ENCODE data around the gene MRPL11. TPM values are rescaled to one million over a fixed set of nuclear protein-coding genes. Genes with fewer than 3 reads are reported as not detected.

Gene MRPL11
- total RNA-seq, 1 donor from 2014 or later = 96.1 TPM

DNA sequence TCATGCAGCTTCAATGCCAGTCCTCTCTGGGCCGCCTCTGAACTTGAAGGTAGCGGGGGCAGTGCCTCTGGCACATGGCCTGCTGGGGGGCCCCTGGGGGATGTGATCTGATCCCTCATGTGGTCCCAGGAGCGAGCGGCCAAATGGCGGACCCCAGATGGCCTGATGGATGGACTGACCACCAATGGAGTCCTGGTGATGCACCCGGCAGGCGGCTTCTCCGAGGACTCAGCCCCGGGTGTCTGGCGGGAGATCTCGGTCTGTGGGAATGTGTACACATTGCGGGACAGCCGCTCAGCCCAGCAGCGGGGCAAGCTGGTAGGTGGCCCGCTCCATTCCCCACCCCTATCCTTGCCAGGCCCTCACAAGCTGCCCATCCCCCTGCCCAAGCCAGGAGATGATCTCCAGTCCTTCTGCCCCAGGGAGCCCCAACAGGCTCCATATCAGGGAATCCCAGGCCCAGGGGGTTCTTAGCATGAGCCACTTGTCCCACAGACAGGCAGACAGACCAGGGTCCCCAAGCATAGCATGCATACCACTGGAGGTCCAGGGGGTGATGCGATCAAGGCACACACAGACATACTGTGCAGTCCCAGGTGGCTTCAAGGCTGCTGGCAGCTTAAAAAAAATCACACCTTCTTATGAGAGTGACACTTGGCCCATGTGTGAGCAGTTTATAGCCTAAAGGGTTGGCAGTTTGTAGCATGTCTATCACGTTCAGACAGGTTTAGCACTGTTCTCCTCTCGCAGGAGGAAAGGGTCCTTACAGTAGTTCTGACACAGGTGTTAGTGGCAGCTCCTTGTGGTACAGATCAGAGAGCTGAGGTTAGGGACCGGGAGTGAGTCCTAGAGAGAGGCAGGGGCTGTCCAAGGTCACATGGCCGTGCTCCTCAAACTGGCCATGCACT, 35.2 kb upstream of the MRPL11 start:
- intact Hi-C loops (cut with micrococcal nuclease) = no loop called here
- no peak for DNase-seq (ENCODE audit: low spot score)
- H3K27ac Mint-ChIP-seq = no peak overlapping the region
- no peaks in the 10 kb centered on the region for H3K27me3 Mint-ChIP-seq (ENCODE audit: low read depth)
- no peak overlapping the region for H3K4me3 Mint-ChIP-seq (ENCODE audit: low read depth)
- peaks cover 14% of the 10 kb centered on the region for H3K36me3 Mint-ChIP-seq (ENCODE audit: low read depth)
- H3K9me3 Mint-ChIP-seq = no peaks in the 10 kb centered on the region
- peaks cover 4% of the 10 kb centered on the region for H3K4me1 Mint-ChIP-seq (ENCODE audit: low read depth)

DNA sequence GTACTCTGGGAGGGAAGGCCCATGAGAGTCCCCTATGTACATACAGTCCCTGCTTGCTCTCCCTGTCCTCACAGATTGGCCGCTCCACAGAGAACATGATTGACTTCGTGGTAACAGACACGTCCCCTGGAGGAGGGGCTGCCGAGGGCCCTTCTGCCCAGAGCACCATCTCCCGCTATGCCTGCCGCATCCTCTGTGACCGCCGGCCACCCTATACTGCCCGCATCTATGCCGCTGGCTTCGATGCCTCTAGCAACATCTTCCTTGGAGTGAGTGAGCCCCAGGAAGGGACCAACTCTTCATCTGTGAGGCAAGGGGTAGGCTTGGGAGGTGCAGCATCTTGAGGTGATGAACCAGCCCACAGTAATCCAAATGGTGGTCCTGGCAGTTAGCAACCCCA, 34.5 kb upstream of the MRPL11 start:
- no peaks in the 10 kb centered on the region for H3K9me3 Mint-ChIP-seq
- DNase-seq (ENCODE audit: low spot score) = no peak
- intact Hi-C loops (cut with micrococcal nuclease) = no loop called here
- H3K27me3 Mint-ChIP-seq (ENCODE audit: low read depth) = no peaks in the 10 kb centered on the region
- peaks cover 5% of the 10 kb centered on the region for H3K4me1 Mint-ChIP-seq (ENCODE audit: low read depth)
- no peak overlapping the region for H3K4me3 Mint-ChIP-seq (ENCODE audit: low read depth)
- peaks cover 10% of the 10 kb centered on the region for H3K36me3 Mint-ChIP-seq (ENCODE audit: low read depth)
- H3K27ac Mint-ChIP-seq = no peak overlapping the region

DNA sequence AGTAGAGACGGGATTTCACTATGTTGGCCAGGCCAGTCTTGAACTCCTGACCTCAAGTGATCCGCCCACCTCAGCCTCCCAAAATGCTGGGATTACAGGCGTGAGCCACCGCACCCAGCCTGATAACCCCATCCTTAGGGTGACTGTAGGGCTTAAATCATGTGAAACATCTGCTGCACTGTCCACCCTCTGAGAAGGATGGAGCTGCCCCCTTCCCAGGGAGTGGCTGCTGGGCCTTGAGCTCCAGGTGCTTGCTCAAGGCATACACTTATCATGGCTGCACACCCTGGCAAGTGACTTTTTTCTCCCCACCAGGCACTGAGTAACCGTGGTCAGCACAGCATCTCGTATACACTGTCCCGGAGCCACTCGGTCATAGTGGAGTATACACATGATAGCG, 33.4 kb upstream of the MRPL11 start:
- intact Hi-C loops (cut with micrococcal nuclease) = no loop called here
- Mint-ChIP-seq H3K27me3 (ENCODE audit: low read depth) (no peaks in the 10 kb centered on the region), H3K36me3 (ENCODE audit: low read depth) (peaks cover 10% of the 10 kb centered on the region), H3K27ac (no peak overlapping the region), H3K9me3 (no peaks in the 10 kb centered on the region), H3K4me3 (ENCODE audit: low read depth) (no peak overlapping the region), H3K4me1 (ENCODE audit: low read depth) (peaks cover 11% of the 10 kb centered on the region)
- DNase-seq (ENCODE audit: low spot score) = no peak

DNA sequence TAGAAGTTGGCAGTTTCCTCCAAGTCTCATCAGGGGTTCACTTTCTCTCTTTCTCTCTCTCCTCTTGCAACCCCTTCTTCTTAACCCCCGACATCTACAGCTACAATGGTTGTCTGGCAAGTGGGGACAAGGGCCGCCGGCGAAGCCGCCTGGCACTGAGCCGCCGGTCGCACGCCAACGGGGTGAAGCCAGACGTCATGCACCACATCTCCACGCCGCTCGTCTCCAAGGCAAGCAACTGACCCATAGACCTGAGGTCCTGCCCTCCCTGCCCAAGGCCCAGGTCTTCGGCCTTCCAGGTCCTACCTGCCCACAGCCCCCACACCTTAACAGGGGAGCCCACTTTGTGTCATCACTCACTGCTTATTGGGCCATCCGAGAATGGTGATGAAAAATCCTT, 32.5 kb upstream of the MRPL11 start:
- no peaks in the 10 kb centered on the region for H3K27me3 Mint-ChIP-seq (ENCODE audit: low read depth)
- H3K4me3 Mint-ChIP-seq (ENCODE audit: low read depth) = no peak overlapping the region
- peaks cover 13% of the 10 kb centered on the region for H3K4me1 Mint-ChIP-seq (ENCODE audit: low read depth)
- intact Hi-C loops (cut with micrococcal nuclease) = no loop called here
- H3K27ac Mint-ChIP-seq = no peak overlapping the region
- H3K36me3 Mint-ChIP-seq (ENCODE audit: low read depth) = peaks cover 10% of the 10 kb centered on the region
- H3K9me3 Mint-ChIP-seq = no peaks in the 10 kb centered on the region
- DNase-seq (ENCODE audit: low spot score) = no peak

DNA sequence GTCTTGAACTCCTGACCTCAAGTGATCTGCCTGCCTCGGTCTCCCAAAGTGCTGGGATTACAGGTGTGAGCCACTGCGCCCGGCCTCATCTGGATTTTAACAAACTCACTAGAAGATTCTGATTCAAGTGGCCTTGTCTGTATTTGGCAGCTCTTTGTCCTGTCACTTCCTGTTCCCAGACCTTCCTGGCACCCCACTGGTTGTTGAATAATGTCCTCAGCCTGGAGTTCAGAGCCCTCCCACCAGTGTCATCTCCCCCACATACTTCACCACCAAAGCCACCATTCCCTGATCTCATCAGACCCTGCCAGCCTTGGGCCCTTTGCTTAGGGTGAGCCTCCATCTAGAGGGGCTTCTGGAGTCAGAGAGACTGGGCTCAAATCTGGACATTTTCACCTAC, 31.4 kb upstream of the MRPL11 start:
- DNase-seq (ENCODE audit: low spot score) = no peak
- Mint-ChIP-seq H3K27me3 (ENCODE audit: low read depth) (no peaks in the 10 kb centered on the region), H3K4me3 (ENCODE audit: low read depth) (no peak overlapping the region), H3K36me3 (ENCODE audit: low read depth) (peaks cover 10% of the 10 kb centered on the region), H3K4me1 (ENCODE audit: low read depth) (peaks cover 18% of the 10 kb centered on the region), H3K9me3 (no peaks in the 10 kb centered on the region), H3K27ac (peak overlapping the region; percentile 5)
- intact Hi-C loops (cut with micrococcal nuclease) = no loop called here

DNA sequence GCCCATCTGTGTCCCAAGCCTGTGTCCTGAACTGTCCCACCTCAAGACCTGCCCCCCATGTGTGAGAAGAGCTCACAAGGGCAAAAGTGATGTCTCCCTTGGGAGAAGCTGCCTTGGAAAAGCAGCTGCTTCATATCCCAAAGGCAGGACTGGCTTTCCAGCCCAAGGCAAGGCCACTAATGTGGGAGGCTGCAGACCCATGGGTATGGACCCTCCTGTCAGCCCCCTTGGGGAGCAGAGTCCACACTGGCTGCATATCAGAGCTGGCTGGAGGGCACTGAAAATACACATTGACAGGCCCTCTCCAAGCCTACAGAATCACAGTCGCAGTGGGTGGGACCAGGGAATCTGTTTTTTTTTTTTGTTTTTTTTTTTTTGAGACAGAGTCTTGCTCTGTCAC, 30.8 kb upstream of the MRPL11 start:
- no peak overlapping the region for H3K4me3 Mint-ChIP-seq (ENCODE audit: low read depth)
- DNase-seq (ENCODE audit: low spot score) = no peak
- no peaks in the 10 kb centered on the region for H3K9me3 Mint-ChIP-seq
- peaks cover 10% of the 10 kb centered on the region for H3K36me3 Mint-ChIP-seq (ENCODE audit: low read depth)
- intact Hi-C loops (cut with micrococcal nuclease) = no loop called here
- H3K4me1 Mint-ChIP-seq (ENCODE audit: low read depth) = peaks cover 20% of the 10 kb centered on the region
- H3K27me3 Mint-ChIP-seq (ENCODE audit: low read depth) = no peaks in the 10 kb centered on the region
- H3K27ac Mint-ChIP-seq = no peak overlapping the region

DNA sequence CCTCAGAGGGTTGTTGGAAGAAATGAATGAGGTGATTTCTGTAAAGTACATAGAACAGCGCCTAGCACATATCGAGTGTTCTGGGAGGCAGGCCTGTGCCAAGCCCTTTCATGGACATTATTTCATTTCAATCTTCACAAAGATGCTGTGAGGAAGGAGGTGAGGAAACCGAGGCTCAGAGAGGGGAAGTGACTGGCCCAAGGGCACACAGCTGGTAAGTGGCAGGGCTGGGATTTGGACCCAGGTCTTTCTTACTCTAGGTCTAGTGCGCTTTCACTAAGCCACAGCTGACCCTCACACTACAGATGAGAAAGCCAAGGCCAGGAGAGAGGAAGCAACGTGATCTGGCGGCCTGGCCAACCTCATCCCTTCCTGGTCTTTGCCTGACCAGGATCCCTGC, 30.0 kb upstream of the MRPL11 start:
- no peaks in the 10 kb centered on the region for H3K27me3 Mint-ChIP-seq (ENCODE audit: low read depth)
- no peaks in the 10 kb centered on the region for H3K9me3 Mint-ChIP-seq
- H3K27ac Mint-ChIP-seq = no peak overlapping the region
- peaks cover 20% of the 10 kb centered on the region for H3K4me1 Mint-ChIP-seq (ENCODE audit: low read depth)
- no peak for DNase-seq (ENCODE audit: low spot score)
- peak overlapping the region; percentile 91 for H3K4me3 Mint-ChIP-seq (ENCODE audit: low read depth)
- H3K36me3 Mint-ChIP-seq (ENCODE audit: low read depth) = peaks cover 5% of the 10 kb centered on the region
- intact Hi-C loops (cut with micrococcal nuclease) = no loop called here

DNA sequence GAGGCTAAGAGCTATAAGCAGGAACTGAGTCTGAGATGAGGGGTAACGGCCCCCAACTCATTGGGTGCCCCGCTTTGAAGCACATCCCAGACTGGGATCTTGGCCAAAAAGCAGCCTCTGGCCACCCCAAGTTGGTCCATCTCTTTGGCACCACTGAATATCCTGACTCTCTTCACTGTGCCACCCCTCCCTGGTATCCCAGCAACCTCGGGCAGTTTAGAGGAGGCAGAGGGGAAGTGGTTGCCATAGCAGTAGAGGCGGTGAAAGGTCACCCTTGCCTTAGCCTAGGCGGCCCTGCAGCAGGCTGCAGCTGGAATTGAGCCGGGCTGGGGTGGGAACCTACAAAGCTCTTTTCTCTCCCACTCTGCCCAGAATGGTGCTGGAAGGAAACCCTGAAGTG, 29.1 kb upstream of the MRPL11 start:
- peak overlapping the region; percentile 91 for H3K4me3 Mint-ChIP-seq (ENCODE audit: low read depth)
- peak overlapping the region; percentile 81 for H3K27ac Mint-ChIP-seq
- H3K27me3 Mint-ChIP-seq (ENCODE audit: low read depth) = no peaks in the 10 kb centered on the region

DNA sequence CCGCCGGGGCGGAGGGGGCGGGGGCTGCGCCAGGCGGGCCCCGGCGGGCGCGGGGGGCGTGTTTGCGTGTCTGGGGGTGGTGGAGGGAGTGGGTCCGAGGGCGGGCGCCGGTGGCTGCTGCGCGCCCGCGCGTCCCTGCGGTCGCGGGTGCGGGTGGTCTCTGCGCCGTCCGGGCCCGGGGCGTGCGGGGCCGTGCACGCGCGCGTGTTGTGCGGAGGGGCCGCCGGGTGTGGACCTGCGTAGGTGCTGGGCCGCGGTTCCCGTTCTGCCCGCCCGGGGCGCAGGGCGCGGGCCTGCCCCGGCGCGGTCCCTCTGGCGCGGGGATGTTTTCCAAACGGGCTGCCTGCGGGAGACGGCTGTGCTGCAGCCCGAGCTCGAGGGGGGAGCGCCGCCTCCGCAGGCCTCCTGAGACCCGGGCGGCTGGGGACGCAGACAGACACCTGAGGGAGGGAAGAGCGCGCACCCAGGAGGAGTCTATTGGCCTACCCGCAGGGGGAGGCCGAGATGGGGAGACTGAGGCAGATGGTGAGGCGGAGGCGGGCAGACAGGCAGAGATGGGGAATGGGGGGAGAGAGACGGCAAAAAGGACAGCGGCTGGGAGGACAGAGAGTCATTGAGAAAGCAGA, 28.5 kb upstream of the MRPL11 start:
- Mint-ChIP-seq H3K4me1 (ENCODE audit: low read depth) (peaks cover 27% of the 10 kb centered on the region), H3K36me3 (ENCODE audit: low read depth) (peaks cover 10% of the 10 kb centered on the region), H3K27me3 (ENCODE audit: low read depth) (no peaks in the 10 kb centered on the region), H3K27ac (peak overlapping the region; percentile 81), H3K9me3 (peaks cover 11% of the 10 kb centered on the region), H3K4me3 (ENCODE audit: low read depth) (peak overlapping the region; percentile 91)
- intact Hi-C loops (cut with micrococcal nuclease) = no loop called here
- no peak for DNase-seq (ENCODE audit: low spot score)

More for the DNA sequence above, 29.1 kb upstream of the MRPL11 start:
- intact Hi-C loops (cut with micrococcal nuclease) = no loop called here
- no peak for DNase-seq (ENCODE audit: low spot score)
- Mint-ChIP-seq H3K36me3 (ENCODE audit: low read depth) (peaks cover 12% of the 10 kb centered on the region), H3K4me1 (ENCODE audit: low read depth) (peaks cover 26% of the 10 kb centered on the region), H3K9me3 (peaks cover 7% of the 10 kb centered on the region)

DNA sequence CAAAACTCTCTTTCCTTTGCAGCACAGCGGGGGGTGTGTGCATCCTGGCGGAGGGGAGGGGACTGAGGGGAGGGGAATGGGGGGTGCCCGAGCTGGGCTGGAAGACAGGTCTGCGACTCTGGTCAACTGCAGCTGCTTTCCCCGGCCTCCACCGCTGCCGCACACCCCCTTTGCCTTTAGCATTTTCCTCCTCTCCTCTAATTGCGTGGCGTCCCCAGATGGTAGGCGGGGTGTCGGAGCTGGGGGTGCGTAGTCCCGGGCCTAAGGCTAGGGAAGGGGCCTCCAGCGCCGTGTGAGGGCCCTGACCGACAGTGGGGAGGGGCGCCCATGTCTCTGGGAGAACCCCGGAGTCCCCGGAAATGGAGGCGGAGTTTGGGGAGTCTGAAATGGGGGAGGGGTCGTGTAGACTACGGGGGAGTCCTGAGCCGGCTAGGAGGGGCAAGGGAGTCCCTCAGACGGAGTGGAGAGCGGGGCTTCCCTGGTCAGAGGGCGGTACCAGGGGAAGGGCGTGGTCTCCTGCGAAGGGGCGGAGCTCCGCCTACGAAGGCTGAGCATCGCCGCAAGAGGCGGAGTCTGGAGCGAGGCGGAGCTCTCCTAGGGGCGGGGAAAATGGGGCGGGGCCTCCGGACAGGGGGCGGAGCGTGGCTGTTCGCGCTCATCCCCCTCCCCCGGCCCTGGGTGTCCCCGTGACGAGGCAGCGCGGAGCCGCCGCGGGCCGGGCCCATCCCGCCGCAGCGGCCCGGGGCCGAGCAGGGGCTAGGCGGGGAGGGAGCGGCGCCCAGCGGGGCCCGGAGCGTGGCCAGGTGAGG, 27.8 kb upstream of the MRPL11 start, which contains the start of gene PELI3:
Gene PELI3, plus strand, starts transcription at position 681 of the 809 bp plus-strand sequence. CDS start 1,224 bp downstream, outside the sequence.
- peak within 1 kb of the TSS; percentile 81 for H3K27ac Mint-ChIP-seq
- intact Hi-C loops (cut with micrococcal nuclease) = loop anchor here (1.0 kb wide), 2 partner anchors 14 to 27 kb away; partner anchors contain the start of gene DPP3
- peak within 1 kb of the TSS; percentile 91 for H3K4me3 Mint-ChIP-seq (ENCODE audit: low read depth)
- no peaks in the 10 kb centered on the region for H3K27me3 Mint-ChIP-seq (ENCODE audit: low read depth)
- H3K4me1 Mint-ChIP-seq (ENCODE audit: low read depth) = peaks cover 29% of the 10 kb centered on the region
- peak; percentile 86 for DNase-seq (ENCODE audit: low spot score)
- H3K9me3 Mint-ChIP-seq = peaks cover 18% of the 10 kb centered on the region
- H3K36me3 Mint-ChIP-seq (ENCODE audit: low read depth) = peaks cover 13% of the 10 kb centered on the region

DNA sequence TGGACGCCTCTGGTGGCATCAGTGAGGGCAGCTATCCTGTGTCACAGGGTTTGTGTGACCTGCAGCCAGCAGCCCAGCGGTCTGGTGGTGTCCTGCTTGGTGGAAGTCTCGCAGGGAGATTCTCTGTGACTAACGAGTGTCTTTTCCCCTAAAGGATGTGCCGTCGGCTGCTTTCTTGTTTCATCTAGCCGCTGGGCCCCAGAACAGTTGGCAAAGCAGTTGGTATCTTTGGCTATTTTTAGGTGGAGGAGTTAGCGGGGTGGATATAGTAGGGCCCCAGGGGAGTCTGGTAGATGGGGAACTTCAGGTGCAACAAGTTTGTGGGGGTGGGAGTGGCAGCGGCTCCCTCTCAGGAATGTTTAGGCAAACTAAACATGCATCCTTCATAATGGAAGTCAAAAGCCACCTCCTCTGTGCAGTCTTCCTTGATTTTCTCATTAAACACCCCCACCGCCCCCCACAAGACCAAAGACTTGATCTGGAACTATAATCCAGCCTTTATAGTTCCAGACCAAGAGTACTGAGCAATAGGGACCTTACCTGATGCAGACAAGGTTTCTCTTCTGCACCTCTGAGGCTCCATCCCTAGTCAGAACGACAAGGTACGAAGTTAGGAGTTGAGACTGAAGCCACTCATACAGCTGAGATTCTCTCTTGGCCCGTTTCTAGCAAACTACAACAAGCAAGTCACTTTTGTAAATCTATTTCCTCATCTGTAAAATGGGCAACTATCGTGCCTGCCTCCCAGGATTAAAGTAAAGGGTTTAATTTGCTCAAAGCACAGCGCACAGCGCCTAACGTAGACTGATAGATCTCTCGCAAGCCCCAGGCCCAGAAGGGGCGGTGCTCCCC, 27.0 kb upstream of the MRPL11 start:
- H3K36me3 Mint-ChIP-seq (ENCODE audit: low read depth) = peaks cover 15% of the 10 kb centered on the region
- H3K27ac Mint-ChIP-seq = peak overlapping the region; percentile 72
- no peaks in the 10 kb centered on the region for H3K27me3 Mint-ChIP-seq (ENCODE audit: low read depth)
- intact Hi-C loops (cut with micrococcal nuclease) = loop anchor here (1.0 kb wide), 2 partner anchors 15 to 26 kb away; partner anchors contain the start of gene DPP3
- no peak for DNase-seq (ENCODE audit: low spot score)
- peak overlapping the region; percentile 82 for H3K4me3 Mint-ChIP-seq (ENCODE audit: low read depth)
- peaks cover 20% of the 10 kb centered on the region for H3K9me3 Mint-ChIP-seq
- H3K4me1 Mint-ChIP-seq (ENCODE audit: low read depth) = peaks cover 29% of the 10 kb centered on the region

DNA sequence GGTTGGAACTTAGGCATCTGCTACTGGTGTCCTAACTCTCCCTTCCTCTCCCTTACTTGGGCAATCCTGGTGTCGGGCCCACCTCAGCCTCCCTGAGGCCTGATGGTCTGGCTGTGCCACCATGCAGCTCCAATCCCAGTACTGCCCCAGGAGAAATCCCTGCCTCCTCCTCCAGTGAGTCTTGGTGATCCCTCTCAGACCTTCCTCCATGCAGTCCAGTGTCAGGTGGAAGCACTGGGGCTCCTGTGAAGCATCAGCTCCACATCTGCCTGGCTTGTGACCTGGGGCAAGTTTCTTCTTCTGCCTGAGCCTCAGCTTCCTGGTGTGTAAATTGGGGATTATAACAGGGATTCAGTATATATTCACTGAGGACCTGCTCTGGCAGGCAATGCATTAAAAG, 26.3 kb upstream of the MRPL11 start:
- no peak overlapping the region for H3K4me3 Mint-ChIP-seq (ENCODE audit: low read depth)
- DNase-seq (ENCODE audit: low spot score) = no peak
- peaks cover 26% of the 10 kb centered on the region for H3K4me1 Mint-ChIP-seq (ENCODE audit: low read depth)
- no peak overlapping the region for H3K27ac Mint-ChIP-seq
- peaks cover 20% of the 10 kb centered on the region for H3K9me3 Mint-ChIP-seq
- intact Hi-C loops (cut with micrococcal nuclease) = no loop called here
- H3K27me3 Mint-ChIP-seq (ENCODE audit: low read depth) = no peaks in the 10 kb centered on the region
- H3K36me3 Mint-ChIP-seq (ENCODE audit: low read depth) = peaks cover 13% of the 10 kb centered on the region
